Measurements from ENCODE around the gene IL12B.
"Not testable (repeated sequence)": the region's sequence is repeated elsewhere in the genome, so short reads cannot be mapped to it uniquely, and the experiment has no call there.

The IL12B gene

DNA sequence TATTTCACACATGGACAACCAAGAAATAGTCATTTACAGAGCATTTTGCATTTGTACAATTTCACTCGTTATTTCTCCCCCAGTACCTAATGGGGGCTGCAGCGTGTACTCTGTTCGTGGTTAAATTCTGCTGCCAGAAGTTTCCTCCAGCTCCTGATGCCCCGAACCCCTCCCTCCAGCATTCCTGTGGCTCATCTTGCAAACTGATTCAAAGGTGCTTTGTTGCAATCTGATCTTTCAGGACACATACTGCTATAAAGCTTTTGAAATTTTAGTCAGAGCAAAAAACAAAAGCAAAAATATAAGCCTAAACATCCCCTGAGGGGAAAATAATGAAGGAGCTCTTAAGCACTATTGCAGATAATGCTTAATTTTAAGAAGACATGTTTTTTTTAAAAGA, 39.5 kb downstream of the IL12B start:
- DNase-seq, result no peak

DNA sequence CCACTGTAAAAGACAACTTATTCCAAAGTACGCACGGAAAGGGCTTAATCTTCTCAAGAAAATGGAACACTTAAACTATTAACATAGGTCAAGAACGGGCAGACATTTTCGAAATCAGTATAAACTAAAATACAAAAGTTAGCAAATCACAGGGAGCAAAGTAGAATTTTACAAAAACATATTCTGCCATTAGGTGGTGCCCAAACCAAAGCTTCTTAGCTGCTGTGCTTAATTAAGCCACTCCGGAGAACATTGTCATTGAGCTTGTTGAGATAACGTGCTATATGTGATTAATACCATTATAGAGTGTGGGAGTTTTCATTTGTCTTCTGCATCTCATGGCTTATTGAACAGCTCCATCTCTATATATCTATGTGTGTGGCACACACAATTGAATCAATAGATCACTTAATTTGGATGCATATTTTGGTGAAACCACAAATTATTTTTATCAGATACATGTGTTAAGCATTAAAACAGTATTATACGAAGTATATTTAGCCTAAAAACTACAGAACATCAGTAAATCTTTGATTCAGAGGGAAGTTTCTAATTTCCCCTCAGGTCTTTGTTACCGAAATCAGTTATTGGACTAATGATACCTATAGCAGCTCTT, 43.8 kb downstream of the IL12B start:
- DNase-seq, result no peak

DNA sequence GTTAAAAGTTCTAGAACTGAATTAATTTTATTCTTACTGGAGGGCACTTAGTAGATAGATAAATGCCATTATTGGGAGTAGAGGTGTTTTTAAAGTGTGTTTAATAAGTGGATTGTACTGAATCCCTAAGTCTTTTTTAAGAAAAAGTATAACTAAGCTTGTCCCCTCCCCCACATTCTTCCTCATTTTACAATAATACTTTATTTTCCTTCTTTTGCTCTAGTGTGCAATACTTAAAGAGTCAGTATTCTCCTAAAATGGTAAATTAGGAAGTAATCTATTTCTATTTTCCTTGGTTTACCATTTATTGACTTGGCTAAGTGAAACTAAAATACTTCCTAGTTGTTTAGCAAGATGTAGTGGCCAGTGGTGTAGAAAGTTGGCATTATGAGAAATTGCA, 55.6 kb downstream of the IL12B start:
- no peak for DNase-seq

DNA sequence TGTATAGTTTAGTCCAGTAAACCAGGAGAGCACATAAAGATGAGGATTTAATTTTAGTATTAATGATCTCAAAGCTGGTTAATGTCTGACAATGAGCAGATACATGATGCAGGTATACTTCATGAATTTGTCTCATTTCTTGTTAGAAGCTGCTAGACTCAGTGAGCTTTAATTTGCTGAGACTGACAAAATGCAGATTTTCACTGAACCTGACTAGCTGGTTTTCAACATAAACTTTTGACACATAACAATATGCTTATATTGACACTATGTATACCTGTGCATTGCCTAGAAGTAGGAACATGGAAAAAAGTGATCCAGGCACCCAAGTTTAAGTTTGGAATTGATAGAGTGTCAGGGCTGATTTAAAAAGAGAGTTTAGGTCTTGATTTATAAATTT, 56.4 kb downstream of the IL12B start:
- no peak for DNase-seq

DNA sequence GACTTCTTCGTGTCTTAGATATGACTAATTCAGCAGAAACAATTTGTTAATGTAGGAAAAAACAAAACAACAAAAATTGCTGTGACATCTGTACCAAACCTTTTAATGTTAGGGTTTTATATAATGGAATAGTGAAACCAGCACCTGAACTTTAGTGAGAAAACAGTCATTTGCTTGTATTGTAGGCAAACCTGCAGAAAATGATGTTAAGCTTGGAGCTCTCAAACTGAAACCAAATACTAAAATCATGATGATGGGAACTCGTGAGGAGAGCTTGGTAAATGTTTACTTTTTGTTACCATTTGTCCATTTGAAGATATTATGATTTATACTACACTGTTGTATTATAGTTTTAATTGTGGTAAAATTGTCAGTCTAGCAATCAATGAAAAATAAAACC, 60.6 kb downstream of the IL12B start:
- DNase-seq, result no peak

DNA sequence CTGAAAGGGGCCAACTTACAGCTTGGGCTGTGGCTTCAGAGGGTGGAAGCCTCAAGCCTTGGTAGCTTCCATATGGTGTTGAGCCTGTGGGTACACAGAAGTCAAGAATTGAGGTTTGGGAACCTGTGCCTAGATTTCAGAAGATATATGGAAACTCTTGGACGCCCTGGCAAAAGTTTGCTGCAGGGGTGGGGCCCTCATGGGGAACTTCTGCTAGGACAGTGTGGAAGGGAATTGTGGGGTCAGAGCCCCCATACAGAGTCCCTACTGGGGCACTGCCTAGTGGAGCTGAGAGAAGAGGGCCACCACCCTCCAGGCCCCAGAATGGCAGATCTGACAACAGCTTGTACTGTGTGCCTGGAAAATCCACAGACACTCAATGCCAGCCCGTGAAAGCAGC, 63.5 kb downstream of the IL12B start:
- not testable (repeated sequence) for DNase-seq

All from DMS79 (cell line).